RKO (cell line): ENCODE data around the gene ROR2.

Experiments used
- DNase-seq: peaks from one replicate; pipeline ENCODE4 v3.0.0-alpha.2; 2016; ENCODE audit warnings: low spot score

Gene ROR2

DNA sequence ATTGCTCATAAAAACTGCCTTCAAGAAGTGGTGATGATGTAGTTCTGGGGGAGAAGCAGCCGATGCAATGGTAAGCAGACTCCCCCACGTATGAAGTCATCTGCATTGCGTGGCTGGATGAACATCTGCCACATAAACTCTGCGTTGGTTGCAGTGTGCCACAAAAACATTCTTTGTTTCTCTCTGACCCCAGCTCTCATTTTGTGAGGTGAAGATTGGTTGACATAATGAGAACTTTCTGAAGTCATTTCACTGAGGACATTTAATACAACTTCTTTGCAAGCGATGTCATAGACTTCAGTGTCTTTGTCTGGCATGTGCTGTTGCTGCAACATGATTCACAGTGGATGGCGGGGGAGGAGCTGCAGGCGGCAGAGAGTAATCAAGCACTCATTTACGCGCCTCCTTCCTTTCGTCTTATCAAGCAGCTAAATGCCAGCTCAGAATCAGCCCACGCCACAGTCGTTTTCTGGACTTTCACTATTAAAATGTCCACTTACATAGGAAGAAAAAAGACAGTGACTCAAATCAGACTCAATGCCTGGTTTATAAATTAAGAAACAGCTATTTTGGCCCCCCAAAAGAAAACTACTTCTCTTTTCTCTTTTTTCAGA is 434.8 kb downstream of the ROR2 start:
- peak; percentile 93 for DNase-seq
